SK-N-SH treated with all-trans-retinoic acid at 6 μM for 48 hours (cell line): ENCODE results near the gene COL19A1.

ENCODE experiments used
- ATAC-seq: fragments of 200-7000 bp; cut with Tn5 transposase; 3 replicates; pipeline ENCODE4 v1.9.1; 2020; ENCODE audit warnings: mild to moderate bottlenecking, moderate library complexity
- ARNTL ChIP-seq: fragments of 450-650 bp; formaldehyde crosslinking; IDR thresholded peaks from 2 replicates; pipeline ENCODE4 v1.5.0; 2020; ENCODE audit warnings: low read depth, mild to moderate bottlenecking, moderate library complexity, borderline replicate concordance
- BACH2 ChIP-seq: fragments of 250-450 bp; sonication (Bioruptor Pico); IDR thresholded peaks from 2 replicates; pipeline ENCODE4 v1.9.0; 2021; ENCODE audit warnings: mild to moderate bottlenecking, borderline replicate concordance
- CREB5 ChIP-seq: fragments of 250-450 bp; sonication (Bioruptor Pico); IDR thresholded peaks from 2 replicates; pipeline ENCODE4 v1.5.1; 2020; ENCODE audit warnings: low read depth, mild to moderate bottlenecking, moderate library complexity
- CSDC2 ChIP-seq: fragments of 250-450 bp; sonication (Bioruptor Pico); IDR thresholded peaks from 2 replicates; pipeline ENCODE4 v1.5.0; 2020; ENCODE audit warnings: mild to moderate bottlenecking, moderate library complexity
- CSRNP3 ChIP-seq: fragments of 250-450 bp; sonication (Bioruptor Pico); IDR thresholded peaks from 2 replicates; pipeline ENCODE4 v1.5.1; 2021; ENCODE audit warnings: mild to moderate bottlenecking, moderate library complexity
- ESRRG ChIP-seq: fragments of 250-450 bp; sonication (Bioruptor Pico); IDR thresholded peaks from 2 replicates; pipeline ENCODE4 v1.6.1; 2021; ENCODE audit warnings: mild to moderate bottlenecking
- GLIS3 ChIP-seq: fragments of 250-450 bp; sonication (Bioruptor Pico); IDR thresholded peaks from 2 replicates; pipeline ENCODE4 v1.5.0; 2020; ENCODE audit warnings: mild to moderate bottlenecking, moderate library complexity
- ISL1 ChIP-seq: fragments of 250-450 bp; sonication (Bioruptor Pico); IDR thresholded peaks from 2 replicates; pipeline ENCODE4 v2.1.2; 2022; ENCODE audit warnings: mild to moderate bottlenecking, moderate library complexity
- OSR1 ChIP-seq: fragments of 250-450 bp; sonication (Bioruptor Pico); IDR thresholded peaks from 2 replicates; pipeline ENCODE4 v1.8.0; 2022; ENCODE audit warnings: moderate library complexity, mild to moderate bottlenecking, inconsistent platforms
- POU6F1 ChIP-seq: fragments of 250-450 bp; sonication (Bioruptor Pico); IDR thresholded peaks from 2 replicates; pipeline ENCODE4 v1.8.0; 2021; ENCODE audit warnings: low read depth, mild to moderate bottlenecking, moderate library complexity, borderline replicate concordance
- SNAI2 ChIP-seq: fragments of 250-450 bp; sonication (Bioruptor Pico); IDR thresholded peaks from 2 replicates; pipeline ENCODE4 v1.5.0; 2020; ENCODE audit warnings: mild to moderate bottlenecking, moderate library complexity
- TCF4 ChIP-seq: fragments of 250-450 bp; sonication (Bioruptor Pico); IDR thresholded peaks from 2 replicates; pipeline ENCODE4 v1.8.0; 2021; ENCODE audit warnings: mild to moderate bottlenecking, moderate library complexity, borderline replicate concordance
- TOX ChIP-seq: fragments of 250-450 bp; sonication (Bioruptor Pico); IDR thresholded peaks from 2 replicates; pipeline ENCODE4 v1.8.0; 2021; ENCODE audit warnings: mild to moderate bottlenecking, moderate library complexity, borderline replicate concordance
- TSHZ2 ChIP-seq: fragments of 250-450 bp; sonication (Bioruptor Pico); IDR thresholded peaks from 2 replicates; pipeline ENCODE4 v1.5.0; 2020; ENCODE audit warnings: mild to moderate bottlenecking, moderate library complexity
- ZC3H10 ChIP-seq: fragments of 250-450 bp; sonication (Bioruptor Pico); IDR thresholded peaks from 2 replicates; pipeline ENCODE4 v1.5.1; 2021; ENCODE audit warnings: mild to moderate bottlenecking, moderate library complexity
- ZFP3 ChIP-seq: fragments of 250-450 bp; sonication (Bioruptor Pico); IDR thresholded peaks from 2 replicates; pipeline ENCODE4 v1.5.0; 2020; ENCODE audit warnings: mild to moderate bottlenecking, moderate library complexity
- ZFP30 ChIP-seq: fragments of 450-650 bp; formaldehyde crosslinking; IDR thresholded peaks from 2 replicates; pipeline ENCODE4 v1.5.0; 2022; ENCODE audit warnings: mild to moderate bottlenecking, moderate library complexity
- ZNF565 ChIP-seq: fragments of 450-650 bp; formaldehyde crosslinking; conservative IDR thresholded peaks from 2 replicates; pipeline ENCODE4 v1.5.0; 2020; ENCODE audit warnings: low read depth, mild to moderate bottlenecking, moderate library complexity
- ZNF70 ChIP-seq: fragments of 450-650 bp; formaldehyde crosslinking; IDR thresholded peaks from 2 replicates; pipeline ENCODE4 v1.5.0; 2020; ENCODE audit warnings: mild to moderate bottlenecking, moderate library complexity
- ZNF8 ChIP-seq: fragments of 450-650 bp; formaldehyde crosslinking; IDR thresholded peaks from 2 replicates; pipeline ENCODE4 v1.5.0; 2020; ENCODE audit warnings: mild to moderate bottlenecking, moderate library complexity

COL19A1 gene

GRCh38 chr6:69883551-69883950 is 17.2 kb downstream of the COL19A1 start (continued):
- TF ChIP-seq ESRRG (CRISPR knock-in tag) = no peak

GRCh38 chr6:69884231-69884630 is 17.9 kb downstream of the COL19A1 start:
- ATAC-seq = no peak
- TF ChIP-seq CREB5 (CRISPR knock-in tag) (no peak), ZNF8 (CRISPR knock-in tag) (no peak), CSDC2 (CRISPR knock-in tag) (no peak), TOX (CRISPR knock-in tag) (no peak), ESRRG (CRISPR knock-in tag) (no peak), ISL1 (CRISPR knock-in tag) (no peak), ZC3H10 (CRISPR knock-in tag) (no peak), ZNF565 (CRISPR knock-in tag) (no peak), ZNF70 (CRISPR knock-in tag) (no peak), ZFP30 (no peak), TCF4 (CRISPR knock-in tag) (no peak), BACH2 (CRISPR knock-in tag) (no peak), TSHZ2 (CRISPR knock-in tag) (no peak), CSRNP3 (CRISPR knock-in tag) (no peak), OSR1 (CRISPR knock-in tag) (no peak), SNAI2 (CRISPR knock-in tag) (no peak), ZFP3 (CRISPR knock-in tag) (no peak), POU6F1 (CRISPR knock-in tag) (no peak), ARNTL (CRISPR knock-in tag) (no peak)

GRCh38 chr6:69887026-69887425 is 20.7 kb downstream of the COL19A1 start:
- ATAC-seq = no peak
- TF ChIP-seq ESRRG (CRISPR knock-in tag) = no peak
- no peak for TF ChIP-seq GLIS3 (CRISPR knock-in tag)
- TF ChIP-seq POU6F1 (CRISPR knock-in tag) = no peak
- TF ChIP-seq ZC3H10 (CRISPR knock-in tag) = no peak
- no peak for TF ChIP-seq BACH2 (CRISPR knock-in tag)
- no peak for TF ChIP-seq CREB5 (CRISPR knock-in tag)
- TF ChIP-seq ZNF70 (CRISPR knock-in tag) = no peak
- TF ChIP-seq OSR1 (CRISPR knock-in tag) = no peak
